IMR-90 (cell line): ENCODE results near the gene NDUFAF5.

Source experiments
- BHLHE40 ChIP-seq: fragments of 150-350 bp; IDR thresholded peaks from 2 replicates; pipeline ENCODE4 v1.6.1; 2016; ENCODE audit warnings: mild to moderate bottlenecking, low read depth, low read length
- CEBPB ChIP-seq: IDR thresholded peaks from 2 replicates; pipeline ENCODE4 v1.6.1; 2012; ENCODE audit warnings: low read depth, low read length, improper control_type of control experiment
- FOS ChIP-seq: fragments of 150-350 bp; IDR thresholded peaks from 2 replicates; pipeline ENCODE4 v1.6.1; 2016; ENCODE audit warnings: low read depth, low read length
- MAFK ChIP-seq: IDR thresholded peaks from 2 replicates; pipeline ENCODE4 v1.6.1; 2012; ENCODE audit warnings: low read depth, low read length, improper control_type of control experiment
- MXI1 ChIP-seq: IDR thresholded peaks from 2 replicates; pipeline ENCODE4 v1.6.1; 2012; ENCODE audit warnings: low read depth, mild to moderate bottlenecking, low read length, moderate library complexity, borderline replicate concordance
- NFE2L2 ChIP-seq: fragments of 150-350 bp; IDR thresholded peaks from 2 replicates; pipeline ENCODE4 v1.6.1; 2016; ENCODE audit warnings: low read depth, mild to moderate bottlenecking, low read length
- POLR2A ChIP-seq: IDR thresholded peaks from 2 replicates; pipeline ENCODE4 v1.6.1; 2012; ENCODE audit warnings: mild to moderate bottlenecking, low read depth, low read length
- RAD21 ChIP-seq: IDR thresholded peaks from 2 replicates; pipeline ENCODE4 v1.6.1; 2012; ENCODE audit warnings: low read length, improper control_type of control experiment
- RCOR1 ChIP-seq: IDR thresholded peaks from 2 replicates; pipeline ENCODE4 v1.6.1; 2012; ENCODE audit warnings: mild to moderate bottlenecking, low read length, improper control_type of control experiment; ENCODE audit not compliant: insufficient replicate concordance
- RFX5 ChIP-seq: IDR thresholded peaks from 2 replicates; pipeline ENCODE4 v1.8.0; 2012; ENCODE audit warnings: low read depth, mild to moderate bottlenecking, low read length, moderate library complexity
- SMC3 ChIP-seq: fragments of 150-350 bp; IDR thresholded peaks from 2 replicates; pipeline ENCODE4 v1.6.1; 2016; ENCODE audit warnings: low read depth, mild to moderate bottlenecking, antibody characterized with exemption, low read length, moderate library complexity
- TF ChIP-seq, protein P1 (sequence below): conservative IDR thresholded peaks from 2 replicates; pipeline ENCODE4 v1.5.1; 2012; ENCODE audit warnings: mild to moderate bottlenecking, low read depth, low read length, improper control_type of control experiment
- TF ChIP-seq, protein P2 (sequence below): fragments of 150-350 bp; IDR thresholded peaks from 2 replicates; pipeline ENCODE4 v1.6.1; 2017; ENCODE audit warnings: mild to moderate bottlenecking, antibody characterized with exemption, low read length, low read depth

DNA sequence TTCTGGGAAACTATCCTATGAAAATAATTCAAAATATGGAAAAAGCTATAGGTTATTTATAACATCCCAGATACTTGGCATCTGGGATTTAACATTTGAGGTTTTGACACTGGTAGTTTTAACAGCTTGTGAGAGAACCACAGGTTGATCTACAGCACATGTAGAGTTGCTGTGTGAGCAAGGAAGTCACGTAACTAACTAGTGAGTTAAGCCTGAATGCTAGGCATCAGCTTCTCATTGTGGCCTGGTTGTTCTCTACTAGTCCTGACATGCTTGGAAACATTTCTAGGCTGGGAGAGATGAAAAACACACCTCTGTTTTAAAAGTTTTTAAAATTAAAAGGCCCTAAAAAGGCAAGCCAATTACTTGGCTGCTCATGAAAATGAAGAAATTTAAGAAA, 28.3 kb upstream of the NDUFAF5 start:
- TF ChIP-seq, protein P1, sequence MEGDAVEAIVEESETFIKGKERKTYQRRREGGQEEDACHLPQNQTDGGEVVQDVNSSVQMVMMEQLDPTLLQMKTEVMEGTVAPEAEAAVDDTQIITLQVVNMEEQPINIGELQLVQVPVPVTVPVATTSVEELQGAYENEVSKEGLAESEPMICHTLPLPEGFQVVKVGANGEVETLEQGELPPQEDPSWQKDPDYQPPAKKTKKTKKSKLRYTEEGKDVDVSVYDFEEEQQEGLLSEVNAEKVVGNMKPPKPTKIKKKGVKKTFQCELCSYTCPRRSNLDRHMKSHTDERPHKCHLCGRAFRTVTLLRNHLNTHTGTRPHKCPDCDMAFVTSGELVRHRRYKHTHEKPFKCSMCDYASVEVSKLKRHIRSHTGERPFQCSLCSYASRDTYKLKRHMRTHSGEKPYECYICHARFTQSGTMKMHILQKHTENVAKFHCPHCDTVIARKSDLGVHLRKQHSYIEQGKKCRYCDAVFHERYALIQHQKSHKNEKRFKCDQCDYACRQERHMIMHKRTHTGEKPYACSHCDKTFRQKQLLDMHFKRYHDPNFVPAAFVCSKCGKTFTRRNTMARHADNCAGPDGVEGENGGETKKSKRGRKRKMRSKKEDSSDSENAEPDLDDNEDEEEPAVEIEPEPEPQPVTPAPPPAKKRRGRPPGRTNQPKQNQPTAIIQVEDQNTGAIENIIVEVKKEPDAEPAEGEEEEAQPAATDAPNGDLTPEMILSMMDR = no peak
- TF ChIP-seq POLR2A (no peak), BHLHE40 (no peak), RAD21 (no peak), MXI1 (no peak), RCOR1 (no peak), RFX5 (no peak), SMC3 (no peak), MAFK (no peak), CEBPB (no peak), NFE2L2 (no peak), FOS (no peak)
- TF ChIP-seq, protein P2, sequence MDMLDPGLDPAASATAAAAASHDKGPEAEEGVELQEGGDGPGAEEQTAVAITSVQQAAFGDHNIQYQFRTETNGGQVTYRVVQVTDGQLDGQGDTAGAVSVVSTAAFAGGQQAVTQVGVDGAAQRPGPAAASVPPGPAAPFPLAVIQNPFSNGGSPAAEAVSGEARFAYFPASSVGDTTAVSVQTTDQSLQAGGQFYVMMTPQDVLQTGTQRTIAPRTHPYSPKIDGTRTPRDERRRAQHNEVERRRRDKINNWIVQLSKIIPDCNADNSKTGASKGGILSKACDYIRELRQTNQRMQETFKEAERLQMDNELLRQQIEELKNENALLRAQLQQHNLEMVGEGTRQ = no peak
